Measurements from ENCODE around the gene RCOR2.

DNA sequence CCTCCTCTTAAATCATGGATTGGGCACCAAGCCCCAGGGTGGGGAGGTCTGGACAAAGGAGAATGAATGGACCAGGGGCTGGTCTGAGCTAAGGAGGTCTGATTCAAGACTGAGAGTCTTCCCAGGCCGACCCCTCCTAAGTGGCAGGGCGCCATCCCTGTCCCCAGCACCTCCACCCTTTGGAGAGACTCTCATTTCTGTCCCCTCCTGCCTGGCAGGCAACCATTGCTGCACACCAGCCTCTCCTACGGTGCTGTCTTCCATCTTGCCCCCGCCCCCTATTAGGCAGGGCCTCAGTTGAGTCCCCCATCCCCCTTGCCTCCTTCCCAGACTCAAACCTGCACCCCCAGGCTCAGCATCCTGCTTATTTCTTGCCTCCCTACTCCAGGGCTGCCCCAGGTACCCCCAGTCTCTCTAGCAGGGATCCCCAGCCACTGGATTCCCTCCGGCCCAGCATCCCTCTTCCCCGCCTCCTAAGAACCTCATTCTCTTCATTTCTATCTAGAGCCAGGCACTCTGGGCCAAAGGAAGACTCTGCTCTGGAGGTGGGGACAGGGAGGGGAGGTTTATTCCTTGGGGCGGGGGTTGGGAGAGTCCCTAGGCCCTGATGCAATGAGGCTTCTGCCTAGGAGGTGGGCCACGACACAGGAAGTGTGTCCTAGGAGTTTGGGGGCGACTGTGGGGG lies 1.7 kb upstream of the RCOR2 start:
- TF ChIP-seq CTCF (IDR thresholded peaks at IDR 0.05) (no peak), POLR2A (IDR thresholded peaks at IDR 0.05) (no peak), EP300 (IDR thresholded peaks at IDR 0.05) (no peak), POLR2AphosphoS5 (IDR thresholded peaks at IDR 0.05) (no peak)
